B cell (primary cell): ENCODE measurements around the gene ACAD10. TPM values are rescaled to one million over a fixed set of nuclear protein-coding genes. Genes with fewer than 3 reads are reported as not detected.
A peak's percentile ranks its signal among the peaks of the same experiment; 100 is the strongest.

ENCODE experiments used
- ATAC-seq: fragments of 200-7000 bp; cut with Tn5 transposase; one replicate; pipeline ENCODE4 v1.10.0; 2021; ENCODE audit warnings: low read depth, mild to moderate bottlenecking, moderate number of reproducible peaks, moderate library complexity
- CTCF ChIA-PET: fragments of 350-600 bp; sonication (Branson Sonifier 250); formaldehyde crosslinking; loops from one replicate; lab custom pipeline; 2021; ENCODE audit warnings: antibody characterized with exemption, inconsistent platforms; lab: Charles Lee
- POLR2A ChIA-PET: fragments of 350-600 bp; sonication (Branson Sonifier 250); formaldehyde crosslinking; loops from one replicate; lab custom pipeline; 2021; ENCODE audit warnings: antibody characterized with exemption; lab: Charles Lee
- DNase-seq: peaks from one replicate; pipeline ENCODE4 v3.0.0; 2013
- H2AFZ ChIP-seq: 2 replicates; pipeline ENCODE4 v1.6.1; 2012; ENCODE audit warnings: mild to moderate bottlenecking, low read depth, low read length; ENCODE audit not compliant: insufficient read depth, poor library complexity, severe bottlenecking
- H3K27ac ChIP-seq, 2 donors: 1 replicate in 1 of 2; 2 replicates in 1 of 2; pipeline ENCODE4 v1.5.1; 2012 to 2013; ENCODE audit warnings: low read length in 2 of 2, mild to moderate bottlenecking in 2 of 2, moderate library complexity in 1 of 2
- H3K27me3 ChIP-seq, 4 experiments: fragments of 200-600 bp in 1 of 4; sonication (generic) in 1 of 4; replicated peaks in 1 of 4; 1 replicate in 2 of 4; 2 replicates in 2 of 4; pipeline versions ENCODE4 v1.6.1 to v1.7.0; 2013 to 2016; ENCODE audit warnings: low read length in 3 of 4, mild to moderate bottlenecking in 2 of 4, mixed read lengths in 1 of 4, moderate library complexity in 1 of 4; ENCODE audit not compliant: insufficient read depth in 4 of 4, control insufficient read depth in 3 of 4; ENCODE audit errors: control extremely low read depth in 1 of 4
- H3K36me3 ChIP-seq, 2 experiments: replicated peaks in 1 of 2; 1 replicate in 1 of 2; 2 replicates in 1 of 2; pipeline versions ENCODE4 v1.6.1 to v1.7.1; 2013; ENCODE audit warnings: low read length in 1 of 2; ENCODE audit not compliant: insufficient read depth in 2 of 2, control insufficient read depth in 1 of 2; ENCODE audit errors: control extremely low read depth in 1 of 2, extremely low read depth in 1 of 2
- H3K4me1 ChIP-seq, 2 donors: fragments of 200-600 bp in 1 of 2; sonication (generic) in 1 of 2; 1 replicate in 1 of 2; 2 replicates in 1 of 2; pipeline versions ENCODE4 v1.5.1 to v1.6.1; 2013 to 2017; ENCODE audit warnings: low read length in 2 of 2; ENCODE audit not compliant: control insufficient read depth in 2 of 2, insufficient read depth in 2 of 2
- H3K4me2 ChIP-seq: replicated peaks from 2 replicates; pipeline ENCODE3; 2012; ENCODE audit warnings: mild to moderate bottlenecking, low read depth, low read length; ENCODE audit not compliant: poor library complexity, severe bottlenecking
- H3K4me3 ChIP-seq, 5 experiments: fragments of 200-600 bp in 1 of 5; sonication (generic) in 1 of 5; 1 replicate in 3 of 5; 2 replicates in 2 of 5; pipeline versions ENCODE4 v1.5.1 to v1.7.0; 2011 to 2016; ENCODE audit warnings: low read length in 4 of 5, mild to moderate bottlenecking in 4 of 5, low read depth in 2 of 5, control low read depth in 1 of 5, moderate library complexity in 1 of 5; ENCODE audit not compliant: insufficient read depth in 1 of 5; ENCODE audit errors: control extremely low read depth in 1 of 5, extremely low read depth in 1 of 5
- H3K79me2 ChIP-seq: fragments of 200-600 bp; sonication (generic); one replicate; pipeline ENCODE4 v1.6.0; 2016; ENCODE audit warnings: low read length; ENCODE audit not compliant: control insufficient read depth, insufficient read depth
- H3K9ac ChIP-seq: fragments of 200-600 bp; sonication (generic); 2 replicates; pipeline ENCODE4 v1.6.1; 2017; ENCODE audit warnings: mild to moderate bottlenecking, low read length, moderate library complexity
- H3K9me3 ChIP-seq, 3 donors: one replicate each; pipeline versions ENCODE4 v1.6.1 to v1.7.1; 2013; ENCODE audit warnings: low read length in 2 of 3; ENCODE audit not compliant: control insufficient read depth in 2 of 3, insufficient read depth in 1 of 3; ENCODE audit errors: control extremely low read depth in 1 of 3
- H4K20me1 ChIP-seq: 2 replicates; pipeline ENCODE4 v1.6.0; 2012; ENCODE audit warnings: mild to moderate bottlenecking, low read length; ENCODE audit not compliant: insufficient read depth, control insufficient read depth, poor library complexity, severe bottlenecking
- H3K27ac Mint-ChIP-seq: one replicate; pipeline ENCODE4 v1.8.0; 2021; ENCODE audit warnings: mixed read lengths
- H3K27me3 Mint-ChIP-seq: one replicate; pipeline ENCODE4 v1.8.0; 2021; ENCODE audit warnings: mixed read lengths
- H3K4me1 Mint-ChIP-seq: one replicate; pipeline ENCODE4 v1.8.0; 2021; ENCODE audit warnings: mixed read lengths
- H3K4me3 Mint-ChIP-seq: one replicate; pipeline ENCODE4 v1.8.0; 2021; ENCODE audit warnings: mixed read lengths
- H3K9me3 Mint-ChIP-seq: one replicate; pipeline ENCODE4 v1.8.0; 2022; ENCODE audit warnings: mixed read lengths; ENCODE audit not compliant: insufficient read depth
- CTCF ChIP-seq: fragments of 200-600 bp; IDR thresholded peaks from one replicate; pipeline ENCODE4 v1.8.0; 2022; ENCODE audit warnings: antibody characterized with exemption, mild to moderate bottlenecking
- EZH2 ChIP-seq: IDR thresholded peaks from 2 replicates; pipeline ENCODE4 v1.6.1; 2012; ENCODE audit warnings: borderline replicate concordance, low read depth, mild to moderate bottlenecking, moderate library complexity, low read length; ENCODE audit not compliant: insufficient read depth, poor library complexity, severe bottlenecking
- WGBS: methylation state at CpG from one replicate; pipeline ENCODE4 v1.1.5; 2013; ENCODE audit warnings: missing lambda C conversion rate; ENCODE audit not compliant: insufficient coverage; 5-methylcytosine and 5-hydroxymethylcytosine counted together
- intact Hi-C: fragments of 100-400 bp; cut with micrococcal nuclease; formaldehyde crosslinking; loops from one replicate; pipeline ENCODE4 v1.10.0; 2022
- polyA plus RNA-seq: library from polyadenylated mRNA; depleted of rRNA; stranded (reverse); fragments of >200 nt; gene quantifications from 2 replicates; pipeline ENCODE4 v1.2.3, GENCODE V29; 2012
- total RNA-seq, 2 donors: library from RNA; stranded (reverse); fragments of 120-200 nt in 1 of 2; gene quantifications; 1 replicate in 1 of 2; 2 replicates in 1 of 2; pipeline versions ENCODE4 v1.2.3 to v1.2.4, GENCODE V29; 2013 to 2022

The ACAD10 gene
- total and polyA plus RNA-seq, 2 donors (not counting 1 experiment from before 2014, with no cell fraction given) = 38.1 to 48.6 TPM

GRCh38 chr12:111759271-111759670, 73.4 kb downstream of the ACAD10 start:
- intact Hi-C loops = no loop called here
- 41% methylated on average over 7 of the region's 7 CpGs for WGBS

More at GRCh38 chr12:111759271-111759670, 73.4 kb downstream of the ACAD10 start:
- Histone ChIP-seq H2AFZ (no peak overlapping the region), H3K4me1 (peaks cover 50 to 62% of the 10 kb centered on the region in 2 donors), H3K27me3 (no peaks in the 10 kb centered on the region), H3K36me3 (peaks cover 2 to 18% of the 10 kb centered on the region in 2 experiments), H3K9ac (no peak overlapping the region), H3K9me3 (no peaks in the 10 kb centered on the region), H3K4me3 (no peak overlapping the region), H4K20me1 (no peaks in the 10 kb centered on the region), H3K4me2 (no peak overlapping the region), H3K79me2 (no peaks in the 10 kb centered on the region), H3K27ac (no peak overlapping the region)
- Mint-ChIP-seq H3K27ac (peak overlapping the region; percentile 41), H3K27me3 (no peaks in the 10 kb centered on the region), H3K9me3 (no peaks in the 10 kb centered on the region), H3K4me1 (peaks cover 65% of the 10 kb centered on the region), H3K4me3 (no peak overlapping the region)
- POLR2A ChIA-PET = interaction anchor here (0.6 kb wide), 2 partner anchors 57 to 1069 kb away, joined by 3 read pairs; no protein-coding TSS in a partner anchor
- CTCF ChIA-PET = interaction anchor here (0.6 to 6.8 kb wide), 4 partner anchors 29 to 53 kb away, joined by 3 to 41 read pairs (median 5); no protein-coding TSS in a partner anchor
- DNase-seq (no peak), ATAC-seq (no peak)
- no peak for TF ChIP-seq CTCF
- TF ChIP-seq EZH2 = no peak
